ENCODE results near the gene FAM241B. TPM values are rescaled to one million over a fixed set of nuclear protein-coding genes. Genes with fewer than 3 reads are reported as not detected.

The FAM241B gene
- total RNA-seq, 1 experiment from 2014 or later = 24.4 TPM

- no peak for TF ChIP-seq ZNF512 (CRISPR knock-in tag; IDR thresholded peaks at IDR 0.05; ENCODE audit: borderline replicate concordance)
- no peak for TF ChIP-seq NFATC4 (CRISPR knock-in tag; IDR thresholded peaks at IDR 0.05)
- no peak for TF ChIP-seq RELA (CRISPR knock-in tag; IDR thresholded peaks at IDR 0.05; ENCODE audit: borderline replicate concordance)
- TF ChIP-seq E2F1 (CRISPR knock-in tag; IDR thresholded peaks at IDR 0.05) = no peak
- TF ChIP-seq CREM (CRISPR knock-in tag; IDR thresholded peaks at IDR 0.05) = no peak
- no peak for TF ChIP-seq GRHL2 (CRISPR knock-in tag; IDR thresholded peaks at IDR 0.05; ENCODE audit: insufficient replicate concordance, severe bottlenecking)
Measured at GRCh38 chr10:69650589-69651261, 20.7 kb downstream of the FAM241B start (continued).

GRCh38 chr10:69651362-69651761 is 21.3 kb downstream of the FAM241B start:
- POLR2A ChIA-PET = no interaction called here
- Mint-ChIP-seq H3K27ac (no peak overlapping the region), H3K9me3 (no peaks in the 10 kb centered on the region), H3K36me3 (no peaks in the 10 kb centered on the region), H3K4me3 (no peak overlapping the region), H3K4me1 (peaks cover 50% of the 10 kb centered on the region), H3K27me3 (ENCODE audit: low read depth) (no peaks in the 10 kb centered on the region)
- CTCF ChIA-PET = interaction anchor here (0.6 to 17.6 kb wide), 9 partner anchors 9 to 307 kb away, joined by 3 to 256 read pairs (median 8); no protein-coding TSS in a partner anchor
- ATAC-seq (no peak), DNase-seq (ENCODE audit: low spot score) (no peak)
- TF ChIP-seq ATF6 (CRISPR knock-in tag; IDR thresholded peaks at IDR 0.05) (no peak), USF2 (CRISPR knock-in tag; IDR thresholded peaks at IDR 0.05) (no peak), ZNF396 (CRISPR knock-in tag; IDR thresholded peaks at IDR 0.05; ENCODE audit: borderline replicate concordance) (no peak), ESRRA (CRISPR knock-in tag; IDR thresholded peaks at IDR 0.05; ENCODE audit: borderline replicate concordance) (no peak), SP1 (CRISPR knock-in tag; conservative IDR thresholded peaks at IDR 0.05) (no peak), ZNF416 (CRISPR knock-in tag; IDR thresholded peaks at IDR 0.05) (no peak), NFE2L1 (CRISPR knock-in tag; IDR thresholded peaks at IDR 0.05) (no peak), PRDM15 (CRISPR knock-in tag; IDR thresholded peaks at IDR 0.05) (no peak), ZNF263 (CRISPR knock-in tag; IDR thresholded peaks at IDR 0.05; ENCODE audit: low read depth) (no peak), ZBTB21 (CRISPR knock-in tag; IDR thresholded peaks at IDR 0.05; ENCODE audit: borderline replicate concordance) (no peak), ATF1 (CRISPR knock-in tag; IDR thresholded peaks at IDR 0.05) (no peak), ETV6 (CRISPR knock-in tag; IDR thresholded peaks at IDR 0.05) (no peak), ZNF232 (CRISPR knock-in tag; IDR thresholded peaks at IDR 0.05) (no peak), JUN (CRISPR knock-in tag; IDR thresholded peaks at IDR 0.05) (no peak)

All from WTC11 (cell line).